HCT116 (cell line): ENCODE data around the gene C1orf21. TPM values are rescaled to one million over a fixed set of nuclear protein-coding genes. Genes with fewer than 3 reads are reported as not detected.

Experiments
- ATAC-seq: fragments of 200-7000 bp; cut with Tn5 transposase; 2 replicates; pipeline ENCODE4 v1.9.1; 2020; ENCODE audit warnings: mild to moderate bottlenecking, moderate library complexity
- BruUV-seq: library from RNA; stranded (reverse); fragments of 400-500 nt; replicated peaks from 2 replicates; lab custom pipeline; 2021; lab: Mats Ljungman, UMichigan
- CTCF ChIA-PET: fragments of 300-600 bp; sonication (Branson Sonifier 250); formaldehyde crosslinking; loops from one replicate; lab custom pipeline; 2021; ENCODE audit warnings: antibody characterized with exemption; lab: Charles Lee
- POLR2A ChIA-PET: fragments of 300-600, 350-600 bp; sonication (Branson Sonifier 250); formaldehyde crosslinking; loops from one replicate; lab custom pipeline; 2021; ENCODE audit warnings: antibody characterized with exemption; lab: Charles Lee
- RAD21 ChIA-PET, 2 experiments: fragments of 300-600 bp; sonication (Branson Sonifier 250); formaldehyde crosslinking; loops; one replicate each; lab custom pipeline; 2023; ENCODE audit warnings: low total read pairs in 2 of 2; ENCODE audit not compliant: uncharacterized antibody in 2 of 2, unreplicated experiment in 2 of 2, low non-redundant PET in 1 of 2; lab: Charles Lee
- DNase-seq: peaks from one replicate; pipeline ENCODE4 v3.0.0-alpha.2; 2010; ENCODE audit warnings: low read depth, low spot score
- H2AFZ ChIP-seq: fragments of 200-600 bp; shearing (Covaris generic), sonication (generic); 2 replicates; pipeline ENCODE4 v1.6.1; 2017; ENCODE audit warnings: low read depth, mixed run types, mixed read lengths, antibody characterized with exemption, low read length; ENCODE audit not compliant: poor library complexity, severe bottlenecking
- H3K27ac ChIP-seq: 2 replicates; pipeline ENCODE4 v1.5.1; 2012; ENCODE audit warnings: low read depth, low read length
- H3K27me3 ChIP-seq: fragments of 200-600 bp; sonication (generic); 2 replicates; pipeline ENCODE4 v1.6.1; 2016; ENCODE audit warnings: mixed run types, low read length, mixed read lengths; ENCODE audit not compliant: insufficient read depth
- H3K36me3 ChIP-seq, 2 experiments: fragments of 200-500 bp in 1 of 2; fragments of 200-600 bp in 1 of 2; sonication (Bioruptor generic) in 1 of 2; sonication (generic) in 1 of 2; 2 replicates each; pipeline versions ENCODE4 v1.5.1 to v1.6.1; 2014 to 2016; ENCODE audit warnings: low read length in 2 of 2, inconsistent platforms in 1 of 2, mixed read lengths in 1 of 2, mixed run types in 1 of 2; ENCODE audit not compliant: insufficient read depth in 2 of 2, control insufficient read depth in 1 of 2
- H3K4me1 ChIP-seq, 2 experiments: fragments of 200-600 bp in 1 of 2; sonication (generic) in 1 of 2; 2 replicates each; pipeline versions ENCODE4 v1.5.1 to v1.6.1; 2012 to 2017; ENCODE audit warnings: low read length in 2 of 2, inconsistent platforms in 1 of 2, mild to moderate bottlenecking in 1 of 2, mixed read lengths in 1 of 2, mixed run types in 1 of 2, moderate library complexity in 1 of 2; ENCODE audit not compliant: insufficient read depth in 2 of 2, control insufficient read depth in 1 of 2
- H3K4me2 ChIP-seq: fragments of 200-600 bp; sonication (generic); 2 replicates; pipeline ENCODE4 v1.6.1; 2017; ENCODE audit warnings: mixed run types, low read length, mixed read lengths
- H3K4me3 ChIP-seq, 2 experiments: fragments of 200-600 bp in 1 of 2; sonication (generic) in 1 of 2; replicated peaks in 1 of 2; 2 replicates each; pipeline ENCODE4 v1.5.1; 2011 to 2016; ENCODE audit warnings: low read length in 2 of 2, control low read depth in 1 of 2, low read depth in 1 of 2, mild to moderate bottlenecking in 1 of 2, mixed read lengths in 1 of 2, mixed run types in 1 of 2
- H3K79me2 ChIP-seq: fragments of 200-600 bp; sonication (generic); 2 replicates; pipeline ENCODE4 v1.6.1; 2017; ENCODE audit warnings: mild to moderate bottlenecking, mixed run types, low read length, moderate library complexity, mixed read lengths; ENCODE audit not compliant: insufficient read depth
- H3K9ac ChIP-seq: fragments of 200-600 bp; sonication (generic); 2 replicates; pipeline ENCODE4 v1.6.1; 2016; ENCODE audit warnings: low read length, mixed read lengths
- H3K9me2 ChIP-seq: fragments of 200-600 bp; sonication (generic), shearing (Covaris generic); 2 replicates; pipeline ENCODE4 v1.6.1; 2017; ENCODE audit warnings: mixed run types, mild to moderate bottlenecking, moderate library complexity; ENCODE audit not compliant: insufficient read depth
- H3K9me3 ChIP-seq, 2 experiments: fragments of 200-500 bp in 1 of 2; fragments of 200-600 bp in 1 of 2; sonication (Bioruptor generic) in 1 of 2; sonication (generic) in 1 of 2; 2 replicates each; pipeline ENCODE4 v1.6.1; 2014 to 2017; ENCODE audit warnings: low read length in 2 of 2, mixed read lengths in 2 of 2, inconsistent platforms in 1 of 2, low read depth in 1 of 2, mild to moderate bottlenecking in 1 of 2, mixed run types in 1 of 2, moderate library complexity in 1 of 2; ENCODE audit not compliant: control insufficient read depth in 1 of 2, insufficient read depth in 1 of 2
- H4K20me1 ChIP-seq: fragments of 200-600 bp; sonication (generic), shearing (Covaris generic); 2 replicates; pipeline ENCODE4 v1.6.1; 2017; ENCODE audit warnings: mixed run types, mild to moderate bottlenecking, moderate library complexity; ENCODE audit not compliant: insufficient read depth
- SP1 ChIP-seq: IDR thresholded peaks from 2 replicates; pipeline ENCODE4 v1.6.1; 2012; ENCODE audit warnings: low read depth
- intact Hi-C: fragments of 100-400 bp; cut with micrococcal nuclease; formaldehyde crosslinking; loops from 2 replicates; pipeline ENCODE4 v1.10.0; 2022
- total RNA-seq: library from RNA; stranded (reverse); gene quantifications from one replicate; pipeline ENCODE4 v1.2.1, GENCODE V29; 2021; ENCODE audit not compliant: unreplicated experiment
- TF ChIP-seq, protein P1 (sequence below): IDR thresholded peaks from 2 replicates; pipeline ENCODE4 v1.6.1; 2012
- TF ChIP-seq, protein P2 (sequence below): IDR thresholded peaks from 2 replicates; pipeline ENCODE4 v1.6.1; 2012; ENCODE audit warnings: low read depth

Gene C1orf21
- total RNA-seq, 1 experiment from 2014 or later, result 8.9 TPM

DNA sequence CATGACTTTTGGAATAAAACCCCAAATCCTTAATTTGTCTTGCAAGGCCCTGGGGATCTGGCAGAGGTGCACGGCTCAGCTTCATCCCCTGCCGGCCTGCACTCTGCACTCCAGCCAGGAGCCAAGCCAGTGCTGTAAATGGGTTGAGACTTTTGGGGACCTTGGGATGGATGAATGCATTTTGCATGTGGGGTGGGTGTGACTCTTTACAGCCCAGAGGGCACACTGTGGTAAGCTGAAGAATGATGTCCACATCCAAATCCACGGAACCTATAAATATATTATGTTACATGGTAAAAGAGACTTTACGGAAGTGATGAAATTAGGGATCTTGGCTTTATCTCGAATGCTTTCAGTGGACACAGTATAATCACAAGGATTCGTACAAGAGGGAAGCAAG is 190.0 kb downstream of the C1orf21 start:
- Histone ChIP-seq H3K4me1 (no peaks in the 10 kb centered on the region), H3K27ac (no peak overlapping the region), H3K4me2 (no peak overlapping the region), H3K9me3 (no peaks in the 10 kb centered on the region), H3K79me2 (no peaks in the 10 kb centered on the region), H3K9ac (no peak overlapping the region), H4K20me1 (no peaks in the 10 kb centered on the region), H3K36me3 (no peaks in the 10 kb centered on the region), H3K27me3 (no peaks in the 10 kb centered on the region), H2AFZ (no peak overlapping the region), H3K4me3 (no peak overlapping the region), H3K9me2 (no peaks in the 10 kb centered on the region)
- ChIA-PET RAD21 (no interaction called here), CTCF (no interaction called here), POLR2A (no interaction called here)
- TF ChIP-seq SP1, result no peak
- TF ChIP-seq, protein P1, sequence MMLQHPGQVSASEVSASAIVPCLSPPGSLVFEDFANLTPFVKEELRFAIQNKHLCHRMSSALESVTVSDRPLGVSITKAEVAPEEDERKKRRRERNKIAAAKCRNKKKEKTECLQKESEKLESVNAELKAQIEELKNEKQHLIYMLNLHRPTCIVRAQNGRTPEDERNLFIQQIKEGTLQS, result no peak
- no peak for DNase-seq
- ATAC-seq, result no peak
- no TSS peak for BruUV-seq
- intact Hi-C loops, result loop anchor here (10.0 kb wide), 1 partner anchor 62 kb away; no protein-coding TSS in a partner anchor

DNA sequence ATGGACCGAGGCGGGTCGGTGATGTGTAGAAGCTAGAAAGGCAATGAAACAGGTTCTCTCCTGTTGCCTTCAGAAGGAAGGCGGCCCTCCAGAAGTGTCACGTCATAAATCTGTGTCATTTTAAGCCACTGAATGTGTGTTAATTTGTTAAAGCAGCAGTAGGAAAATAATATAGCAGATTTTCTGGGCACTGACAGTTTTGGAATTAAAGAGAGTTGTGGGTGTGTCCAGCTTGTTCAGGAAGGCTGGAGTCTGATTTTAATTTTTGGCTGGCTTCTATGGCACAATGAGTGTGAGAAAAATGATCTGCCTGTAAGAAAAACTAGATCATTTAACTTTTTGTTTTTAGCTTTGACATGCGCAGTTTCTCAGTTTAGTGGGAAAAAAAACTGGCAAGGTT is 190.5 kb downstream of the C1orf21 start:
- H3K4me3 ChIP-seq, result no peak overlapping the region
- TF ChIP-seq, protein P2, sequence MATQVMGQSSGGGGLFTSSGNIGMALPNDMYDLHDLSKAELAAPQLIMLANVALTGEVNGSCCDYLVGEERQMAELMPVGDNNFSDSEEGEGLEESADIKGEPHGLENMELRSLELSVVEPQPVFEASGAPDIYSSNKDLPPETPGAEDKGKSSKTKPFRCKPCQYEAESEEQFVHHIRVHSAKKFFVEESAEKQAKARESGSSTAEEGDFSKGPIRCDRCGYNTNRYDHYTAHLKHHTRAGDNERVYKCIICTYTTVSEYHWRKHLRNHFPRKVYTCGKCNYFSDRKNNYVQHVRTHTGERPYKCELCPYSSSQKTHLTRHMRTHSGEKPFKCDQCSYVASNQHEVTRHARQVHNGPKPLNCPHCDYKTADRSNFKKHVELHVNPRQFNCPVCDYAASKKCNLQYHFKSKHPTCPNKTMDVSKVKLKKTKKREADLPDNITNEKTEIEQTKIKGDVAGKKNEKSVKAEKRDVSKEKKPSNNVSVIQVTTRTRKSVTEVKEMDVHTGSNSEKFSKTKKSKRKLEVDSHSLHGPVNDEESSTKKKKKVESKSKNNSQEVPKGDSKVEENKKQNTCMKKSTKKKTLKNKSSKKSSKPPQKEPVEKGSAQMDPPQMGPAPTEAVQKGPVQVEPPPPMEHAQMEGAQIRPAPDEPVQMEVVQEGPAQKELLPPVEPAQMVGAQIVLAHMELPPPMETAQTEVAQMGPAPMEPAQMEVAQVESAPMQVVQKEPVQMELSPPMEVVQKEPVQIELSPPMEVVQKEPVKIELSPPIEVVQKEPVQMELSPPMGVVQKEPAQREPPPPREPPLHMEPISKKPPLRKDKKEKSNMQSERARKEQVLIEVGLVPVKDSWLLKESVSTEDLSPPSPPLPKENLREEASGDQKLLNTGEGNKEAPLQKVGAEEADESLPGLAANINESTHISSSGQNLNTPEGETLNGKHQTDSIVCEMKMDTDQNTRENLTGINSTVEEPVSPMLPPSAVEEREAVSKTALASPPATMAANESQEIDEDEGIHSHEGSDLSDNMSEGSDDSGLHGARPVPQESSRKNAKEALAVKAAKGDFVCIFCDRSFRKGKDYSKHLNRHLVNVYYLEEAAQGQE, result no peak
- DNase-seq (no peak), ATAC-seq (no peak)
- H3K4me2 ChIP-seq, result no peak overlapping the region
- no peaks in the 10 kb centered on the region for H3K9me3 ChIP-seq
- no peak overlapping the region for H3K9ac ChIP-seq
- no peaks in the 10 kb centered on the region for H3K27me3 ChIP-seq
- H3K27ac ChIP-seq, result no peak overlapping the region
- RAD21 ChIA-PET, result no interaction called here
- H3K9me2 ChIP-seq, result no peaks in the 10 kb centered on the region
- no TSS peak for BruUV-seq
- H2AFZ ChIP-seq, result no peak overlapping the region
- CTCF ChIA-PET, result no interaction called here
- intact Hi-C loops, result loop anchor here (10.0 kb wide), 1 partner anchor 63 kb away; no protein-coding TSS in a partner anchor
- no peaks in the 10 kb centered on the region for H4K20me1 ChIP-seq
- POLR2A ChIA-PET, result no interaction called here
- H3K36me3 ChIP-seq, result no peaks in the 10 kb centered on the region
- no peaks in the 10 kb centered on the region for H3K4me1 ChIP-seq
- no peaks in the 10 kb centered on the region for H3K79me2 ChIP-seq
